Endothelial cell (in vitro differentiated cells): ENCODE measurements around the gene CARTPT. TPM values are rescaled to one million over a fixed set of nuclear protein-coding genes. Genes with fewer than 3 reads are reported as not detected.

Source experiments
- DNase-seq: peaks from one replicate; pipeline ENCODE4 v3.0.0; 2021; ENCODE audit warnings: low spot score
- H3K27ac Mint-ChIP-seq: one replicate; pipeline ENCODE4 v1.8.0; 2021; ENCODE audit warnings: mixed read lengths, inconsistent platforms; ENCODE audit not compliant: unreplicated experiment
- H3K27me3 Mint-ChIP-seq: one replicate; pipeline ENCODE4 v1.8.0; 2021; ENCODE audit warnings: mild to moderate bottlenecking, moderate library complexity, mixed read lengths, inconsistent platforms; ENCODE audit not compliant: unreplicated experiment
- H3K36me3 Mint-ChIP-seq: one replicate; pipeline ENCODE4 v1.8.0; 2021; ENCODE audit warnings: mild to moderate bottlenecking, low read depth, mixed read lengths, inconsistent platforms; ENCODE audit not compliant: unreplicated experiment
- H3K4me1 Mint-ChIP-seq: one replicate; pipeline ENCODE4 v1.8.0; 2021; ENCODE audit warnings: mild to moderate bottlenecking, mixed read lengths, inconsistent platforms; ENCODE audit not compliant: unreplicated experiment
- H3K4me3 Mint-ChIP-seq: one replicate; pipeline ENCODE4 v1.8.0; 2021; ENCODE audit warnings: mild to moderate bottlenecking, mixed read lengths, inconsistent platforms; ENCODE audit not compliant: unreplicated experiment
- H3K9me3 Mint-ChIP-seq: one replicate; pipeline ENCODE4 v1.8.0; 2021; ENCODE audit warnings: mixed read lengths, inconsistent platforms; ENCODE audit not compliant: unreplicated experiment
- CTCF ChIP-seq: fragments of 200-600 bp; sonication (generic); IDR thresholded peaks from one replicate; pipeline ENCODE4 v1.5.0; 2021; ENCODE audit warnings: antibody characterized with exemption; ENCODE audit not compliant: unreplicated experiment
- total RNA-seq: library from RNA; stranded (reverse); fragmentation: NEBNext Ultra II Directional; extraction: Animal tissue kit (Norgen Biotek cat#: 25700); gene quantifications from one replicate; pipeline ENCODE4 v1.2.1, GENCODE V29; 2021; ENCODE audit not compliant: unreplicated experiment

CARTPT gene
- total RNA-seq, 1 donor from 2014 or later, result 148 TPM

GRCh38 chr5:71684309-71684708 lies 34.8 kb upstream of the CARTPT start:
- no peaks in the 10 kb centered on the region for H3K9me3 Mint-ChIP-seq
- H3K27me3 Mint-ChIP-seq, result no peaks in the 10 kb centered on the region
- peaks cover 6% of the 10 kb centered on the region for H3K4me1 Mint-ChIP-seq
- no peaks in the 10 kb centered on the region for H3K36me3 Mint-ChIP-seq
- no peak overlapping the region for H3K27ac Mint-ChIP-seq
- no peak for TF ChIP-seq CTCF
- no peak overlapping the region for H3K4me3 Mint-ChIP-seq
- DNase-seq, result no peak

GRCh38 chr5:71693828-71694427 lies 25.1 kb upstream of the CARTPT start:
- DNase-seq, result peak; percentile 30
- no peaks in the 10 kb centered on the region for H3K9me3 Mint-ChIP-seq
- H3K27ac Mint-ChIP-seq, result peak overlapping the region; percentile 91
- no peak for TF ChIP-seq CTCF
- H3K4me3 Mint-ChIP-seq, result no peak overlapping the region
- H3K36me3 Mint-ChIP-seq, result peaks cover 4% of the 10 kb centered on the region
- no peaks in the 10 kb centered on the region for H3K27me3 Mint-ChIP-seq
- H3K4me1 Mint-ChIP-seq, result peaks cover 48% of the 10 kb centered on the region

- H3K27me3 Mint-ChIP-seq, result no peaks in the 10 kb centered on the region
- peaks cover 58% of the 10 kb centered on the region for H3K4me1 Mint-ChIP-seq
- no peak overlapping the region for H3K4me3 Mint-ChIP-seq
- no peak overlapping the region for H3K27ac Mint-ChIP-seq
- TF ChIP-seq CTCF, result no peak
- H3K36me3 Mint-ChIP-seq, result peaks cover 4% of the 10 kb centered on the region
- no peaks in the 10 kb centered on the region for H3K9me3 Mint-ChIP-seq
- DNase-seq, result no peak
Observed at GRCh38 chr5:71695071-71695470, 24.0 kb upstream of the CARTPT start.

GRCh38 chr5:71695595-71695994 lies 23.5 kb upstream of the CARTPT start:
- DNase-seq, result no peak
- H3K4me1 Mint-ChIP-seq, result peaks cover 63% of the 10 kb centered on the region
- peaks cover 4% of the 10 kb centered on the region for H3K36me3 Mint-ChIP-seq
- no peak overlapping the region for H3K27ac Mint-ChIP-seq
- no peak overlapping the region for H3K4me3 Mint-ChIP-seq
- TF ChIP-seq CTCF, result no peak
- no peaks in the 10 kb centered on the region for H3K27me3 Mint-ChIP-seq
- no peaks in the 10 kb centered on the region for H3K9me3 Mint-ChIP-seq

- Mint-ChIP-seq H3K4me1 (peaks cover 76% of the 10 kb centered on the region), H3K4me3 (no peak overlapping the region), H3K27ac (no peak overlapping the region), H3K36me3 (peaks cover 4% of the 10 kb centered on the region), H3K9me3 (no peaks in the 10 kb centered on the region), H3K27me3 (peaks cover 5% of the 10 kb centered on the region)
- TF ChIP-seq CTCF, result peak; percentile 69
- no peak for DNase-seq
Observed at GRCh38 chr5:71697967-71698366, 21.1 kb upstream of the CARTPT start.
